T-helper 1 cell treated with Interleukin-12 subunit alpha and Interleukin-12 subunit beta and Interleukin-4 antibody, amounts not matched to agents 30 μg/mL and 1 μg/mL, for 36 hours (primary cell): ENCODE data around the gene KRTAP5-1.
"Not testable (repeated sequence)": the region's sequence is repeated elsewhere in the genome, so short reads cannot be mapped to it uniquely, and the experiment has no call there.

Experiments used
- H3K27ac Mint-ChIP-seq: one replicate; pipeline ENCODE4 v1.8.0; 2021; ENCODE audit warnings: mild to moderate bottlenecking, mixed read lengths
- H3K27me3 Mint-ChIP-seq: one replicate; pipeline ENCODE4 v1.8.0; 2021; ENCODE audit warnings: low read depth, mixed read lengths
- H3K36me3 Mint-ChIP-seq: one replicate; pipeline ENCODE4 v1.8.0; 2021; ENCODE audit warnings: low read depth, mixed read lengths
- H3K4me1 Mint-ChIP-seq: one replicate; pipeline ENCODE4 v1.8.0; 2021; ENCODE audit warnings: low read depth, mixed read lengths
- H3K4me3 Mint-ChIP-seq: one replicate; pipeline ENCODE4 v1.8.0; 2021; ENCODE audit warnings: mild to moderate bottlenecking, moderate library complexity, mixed read lengths
- H3K9me3 Mint-ChIP-seq: one replicate; pipeline ENCODE4 v1.8.0; 2021; ENCODE audit warnings: mixed read lengths

Gene KRTAP5-1

GRCh38 chr11:1607901-1608300, 22.8 kb upstream of the KRTAP5-1 start:
- not testable (repeated sequence) for H3K9me3 Mint-ChIP-seq, H3K4me3 Mint-ChIP-seq, H3K4me1 Mint-ChIP-seq, H3K27ac Mint-ChIP-seq, H3K36me3 Mint-ChIP-seq
- peaks cover 14% of the 10 kb centered on the region for H3K27me3 Mint-ChIP-seq

- peaks cover 18% of the 10 kb centered on the region for H3K27me3 Mint-ChIP-seq
- not testable (repeated sequence) for H3K36me3 Mint-ChIP-seq, H3K9me3 Mint-ChIP-seq, H3K27ac Mint-ChIP-seq, H3K4me1 Mint-ChIP-seq, H3K4me3 Mint-ChIP-seq
Measured at GRCh38 chr11:1607156-1607845, 22.2 kb upstream of the KRTAP5-1 start.

GRCh38 chr11:1605923-1606322, 20.8 kb upstream of the KRTAP5-1 start:
- H3K4me3 Mint-ChIP-seq, H3K4me1 Mint-ChIP-seq, H3K36me3 Mint-ChIP-seq, H3K27ac Mint-ChIP-seq, H3K9me3 Mint-ChIP-seq: not testable (repeated sequence)
- peaks cover 25% of the 10 kb centered on the region for H3K27me3 Mint-ChIP-seq

GRCh38 chr11:1604711-1605110, 19.6 kb upstream of the KRTAP5-1 start:
- peaks cover 34% of the 10 kb centered on the region for H3K27me3 Mint-ChIP-seq
- no peak overlapping the region for H3K4me3 Mint-ChIP-seq
- H3K9me3 Mint-ChIP-seq = no peaks in the 10 kb centered on the region
- H3K36me3 Mint-ChIP-seq = no peaks in the 10 kb centered on the region
- no peaks in the 10 kb centered on the region for H3K4me1 Mint-ChIP-seq
- no peak overlapping the region for H3K27ac Mint-ChIP-seq

GRCh38 chr11:1604181-1604580, 19.1 kb upstream of the KRTAP5-1 start:
- no peak overlapping the region for H3K4me3 Mint-ChIP-seq
- H3K27me3 Mint-ChIP-seq = peaks cover 39% of the 10 kb centered on the region
- H3K36me3 Mint-ChIP-seq = no peaks in the 10 kb centered on the region
- no peaks in the 10 kb centered on the region for H3K9me3 Mint-ChIP-seq
- no peaks in the 10 kb centered on the region for H3K4me1 Mint-ChIP-seq
- H3K27ac Mint-ChIP-seq = no peak overlapping the region

- no peak overlapping the region for H3K4me3 Mint-ChIP-seq
- H3K4me1 Mint-ChIP-seq = no peaks in the 10 kb centered on the region
- no peaks in the 10 kb centered on the region for H3K36me3 Mint-ChIP-seq
- H3K27me3 Mint-ChIP-seq = peaks cover 44% of the 10 kb centered on the region
- no peaks in the 10 kb centered on the region for H3K9me3 Mint-ChIP-seq
- no peak overlapping the region for H3K27ac Mint-ChIP-seq
Measured at GRCh38 chr11:1603629-1604028, 18.5 kb upstream of the KRTAP5-1 start.

- peaks cover 51% of the 10 kb centered on the region for H3K27me3 Mint-ChIP-seq
- not testable (repeated sequence) for H3K36me3 Mint-ChIP-seq, H3K4me3 Mint-ChIP-seq, H3K27ac Mint-ChIP-seq, H3K4me1 Mint-ChIP-seq, H3K9me3 Mint-ChIP-seq
Measured at GRCh38 chr11:1601663-1602062, 16.6 kb upstream of the KRTAP5-1 start.

GRCh38 chr11:1600626-1601025, 15.5 kb upstream of the KRTAP5-1 start:
- H3K4me3 Mint-ChIP-seq = no peak overlapping the region

GRCh38 chr11:1598816-1599215, 13.7 kb upstream of the KRTAP5-1 start:
- Mint-ChIP-seq H3K9me3 (no peaks in the 10 kb centered on the region), H3K4me1 (no peaks in the 10 kb centered on the region), H3K27ac (no peak overlapping the region), H3K4me3 (no peak overlapping the region), H3K36me3 (no peaks in the 10 kb centered on the region), H3K27me3 (peaks cover 75% of the 10 kb centered on the region)

More at GRCh38 chr11:1600626-1601025, 15.5 kb upstream of the KRTAP5-1 start:
- no peaks in the 10 kb centered on the region for H3K4me1 Mint-ChIP-seq
- no peaks in the 10 kb centered on the region for H3K36me3 Mint-ChIP-seq
- H3K9me3 Mint-ChIP-seq = no peaks in the 10 kb centered on the region
- H3K27me3 Mint-ChIP-seq = peaks cover 60% of the 10 kb centered on the region
- no peak overlapping the region for H3K27ac Mint-ChIP-seq

GRCh38 chr11:1598406-1598805, 13.3 kb upstream of the KRTAP5-1 start:
- H3K4me1 Mint-ChIP-seq, H3K27ac Mint-ChIP-seq, H3K4me3 Mint-ChIP-seq, H3K36me3 Mint-ChIP-seq, H3K9me3 Mint-ChIP-seq: not testable (repeated sequence)
- peaks cover 79% of the 10 kb centered on the region for H3K27me3 Mint-ChIP-seq

- H3K4me3 Mint-ChIP-seq = no peak within 1 kb of the TSS
- H3K4me1 Mint-ChIP-seq = no peaks in the 10 kb centered on the region
- H3K27ac Mint-ChIP-seq = no peak within 1 kb of the TSS
- no peaks in the 10 kb centered on the region for H3K36me3 Mint-ChIP-seq
- H3K9me3 Mint-ChIP-seq = no peaks in the 10 kb centered on the region
- H3K27me3 Mint-ChIP-seq = peaks cover 80% of the 10 kb centered on the region
Measured at GRCh38 chr11:1597994-1598380, 12.9 kb upstream of the KRTAP5-1 start, which contains the start of gene KRTAP5-2. KRTAP5-2 (minus strand) TSS chr11:1598294; CDS start chr11:1598250, 44 bp downstream.

- no peaks in the 10 kb centered on the region for H3K36me3 Mint-ChIP-seq
- no peaks in the 10 kb centered on the region for H3K4me1 Mint-ChIP-seq
- H3K27ac Mint-ChIP-seq = no peak overlapping the region
- no peaks in the 10 kb centered on the region for H3K9me3 Mint-ChIP-seq
- peaks cover 82% of the 10 kb centered on the region for H3K27me3 Mint-ChIP-seq
- H3K4me3 Mint-ChIP-seq = no peak overlapping the region
Measured at GRCh38 chr11:1597331-1597993, 12.4 kb upstream of the KRTAP5-1 start.

GRCh38 chr11:1596576-1597121, 11.6 kb upstream of the KRTAP5-1 start:
- not testable (repeated sequence) for H3K36me3 Mint-ChIP-seq, H3K9me3 Mint-ChIP-seq, H3K4me3 Mint-ChIP-seq, H3K4me1 Mint-ChIP-seq, H3K27ac Mint-ChIP-seq
- H3K27me3 Mint-ChIP-seq = peaks cover 77% of the 10 kb centered on the region

GRCh38 chr11:1595994-1596575, 11.0 kb upstream of the KRTAP5-1 start:
- H3K4me1 Mint-ChIP-seq, H3K27ac Mint-ChIP-seq, H3K4me3 Mint-ChIP-seq, H3K9me3 Mint-ChIP-seq, H3K36me3 Mint-ChIP-seq: not testable (repeated sequence)
- peaks cover 75% of the 10 kb centered on the region for H3K27me3 Mint-ChIP-seq

GRCh38 chr11:1592628-1593027, 7.5 kb upstream of the KRTAP5-1 start:
- no peak overlapping the region for H3K4me3 Mint-ChIP-seq
- H3K27me3 Mint-ChIP-seq = peaks cover 52% of the 10 kb centered on the region
- H3K9me3 Mint-ChIP-seq = peaks cover 9% of the 10 kb centered on the region
- H3K27ac Mint-ChIP-seq = no peak overlapping the region
- peaks cover 5% of the 10 kb centered on the region for H3K36me3 Mint-ChIP-seq
- peaks cover 11% of the 10 kb centered on the region for H3K4me1 Mint-ChIP-seq
